ENCODE results near the gene LITAF. TPM values are rescaled to one million over a fixed set of nuclear protein-coding genes. Genes with fewer than 3 reads are reported as not detected.

The LITAF gene
- total RNA-seq, 1 experiment from 2014 or later, result 244 TPM

- H3K27me3 ChIP-seq (ENCODE audit: insufficient read depth, low read depth), result no peaks in the 10 kb centered on the region
- DNase-seq, result no peak
- H3K36me3 ChIP-seq (ENCODE audit: low read depth), result no peaks in the 10 kb centered on the region
- H3K79me2 ChIP-seq (ENCODE audit: low read depth), result no peaks in the 10 kb centered on the region
- no peaks in the 10 kb centered on the region for H3K9me2 ChIP-seq (ENCODE audit: insufficient read depth)
- TF ChIP-seq, protein P1, sequence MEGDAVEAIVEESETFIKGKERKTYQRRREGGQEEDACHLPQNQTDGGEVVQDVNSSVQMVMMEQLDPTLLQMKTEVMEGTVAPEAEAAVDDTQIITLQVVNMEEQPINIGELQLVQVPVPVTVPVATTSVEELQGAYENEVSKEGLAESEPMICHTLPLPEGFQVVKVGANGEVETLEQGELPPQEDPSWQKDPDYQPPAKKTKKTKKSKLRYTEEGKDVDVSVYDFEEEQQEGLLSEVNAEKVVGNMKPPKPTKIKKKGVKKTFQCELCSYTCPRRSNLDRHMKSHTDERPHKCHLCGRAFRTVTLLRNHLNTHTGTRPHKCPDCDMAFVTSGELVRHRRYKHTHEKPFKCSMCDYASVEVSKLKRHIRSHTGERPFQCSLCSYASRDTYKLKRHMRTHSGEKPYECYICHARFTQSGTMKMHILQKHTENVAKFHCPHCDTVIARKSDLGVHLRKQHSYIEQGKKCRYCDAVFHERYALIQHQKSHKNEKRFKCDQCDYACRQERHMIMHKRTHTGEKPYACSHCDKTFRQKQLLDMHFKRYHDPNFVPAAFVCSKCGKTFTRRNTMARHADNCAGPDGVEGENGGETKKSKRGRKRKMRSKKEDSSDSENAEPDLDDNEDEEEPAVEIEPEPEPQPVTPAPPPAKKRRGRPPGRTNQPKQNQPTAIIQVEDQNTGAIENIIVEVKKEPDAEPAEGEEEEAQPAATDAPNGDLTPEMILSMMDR (conservative IDR thresholded peaks at IDR 0.05), result no peak
- TF ChIP-seq EZH2 (IDR thresholded peaks at IDR 0.05; ENCODE audit: low read depth), result no peak
- H3K9me3 ChIP-seq (ENCODE audit: insufficient read depth, low read depth), result no peaks in the 10 kb centered on the region
- H4K20me1 ChIP-seq (ENCODE audit: insufficient read depth), result 0 out of 2 replicates have a peak, but pooled peaks cover 2% of the 10 kb centered on the region
- intact Hi-C loops (cut with micrococcal nuclease; ENCODE audit: unreplicated experiment), result loop anchor here (10.0 kb wide), 1 partner anchor 175 kb away; no protein-coding TSS in a partner anchor
- peaks cover 7% of the 10 kb centered on the region for H3K4me1 ChIP-seq (replicated peaks; ENCODE audit: insufficient read depth)
- H3K27ac ChIP-seq, result no peak overlapping the region
- no TSS peak for BruUV-seq (replicated peaks)
- no peak overlapping the region for H3K4me3 ChIP-seq
- H3F3A ChIP-seq (ENCODE audit: insufficient read depth, low read depth), result peaks cover 7% of the 10 kb centered on the region; the same call in 1 of the 2 replicates
- no peak overlapping the region for H3K4me2 ChIP-seq
- CTCF ChIA-PET, result interaction anchor here (0.6 kb wide), 1 partner anchor 121 kb away, joined by 10 read pairs; no protein-coding TSS in a partner anchor
- no peak overlapping the region for H2AFZ ChIP-seq
- POLR2A ChIA-PET (ENCODE audit: unreplicated experiment), result no interaction called here
Observed at GRCh38 chr16:11539641-11540050, 47.1 kb downstream of the LITAF start.

- no peak for TF ChIP-seq EZH2 (IDR thresholded peaks at IDR 0.05; ENCODE audit: low read depth)
- TF ChIP-seq, protein P1 (conservative IDR thresholded peaks at IDR 0.05), result no peak
- H3F3A ChIP-seq (ENCODE audit: insufficient read depth, low read depth), result peaks cover 12% of the 10 kb centered on the region; the same call in 1 of the 2 replicates
- H3K9me3 ChIP-seq (ENCODE audit: insufficient read depth, low read depth), result no peaks in the 10 kb centered on the region
- H3K79me2 ChIP-seq (ENCODE audit: low read depth), result no peaks in the 10 kb centered on the region
- BruUV-seq (replicated peaks), result no TSS peak
- no peaks in the 10 kb centered on the region for H3K27me3 ChIP-seq (ENCODE audit: insufficient read depth, low read depth)
- H3K4me2 ChIP-seq, result no peak overlapping the region
- no peaks in the 10 kb centered on the region for H4K20me1 ChIP-seq (ENCODE audit: insufficient read depth)
- H3K36me3 ChIP-seq (ENCODE audit: low read depth), result no peaks in the 10 kb centered on the region
- H3K4me3 ChIP-seq, result no peak overlapping the region
- DNase-seq, result no peak
- H3K27ac ChIP-seq, result no peak overlapping the region
- ChIA-PET POLR2A (ENCODE audit: unreplicated experiment) (no interaction called here), CTCF (interaction anchor here (0.5 kb wide), 1 partner anchor 141 kb away, joined by 5 read pairs; no protein-coding TSS in a partner anchor)
- intact Hi-C loops (cut with micrococcal nuclease; ENCODE audit: unreplicated experiment), result loop anchor here (10.0 kb wide), 1 partner anchor 176 kb away; no protein-coding TSS in a partner anchor
- no peak overlapping the region for H2AFZ ChIP-seq
- H3K9me2 ChIP-seq (ENCODE audit: insufficient read depth), result no peaks in the 10 kb centered on the region
- peaks cover 15% of the 10 kb centered on the region for H3K4me1 ChIP-seq (replicated peaks; ENCODE audit: insufficient read depth)
Observed at GRCh38 chr16:11538880-11539279, 47.8 kb downstream of the LITAF start.

DNA sequence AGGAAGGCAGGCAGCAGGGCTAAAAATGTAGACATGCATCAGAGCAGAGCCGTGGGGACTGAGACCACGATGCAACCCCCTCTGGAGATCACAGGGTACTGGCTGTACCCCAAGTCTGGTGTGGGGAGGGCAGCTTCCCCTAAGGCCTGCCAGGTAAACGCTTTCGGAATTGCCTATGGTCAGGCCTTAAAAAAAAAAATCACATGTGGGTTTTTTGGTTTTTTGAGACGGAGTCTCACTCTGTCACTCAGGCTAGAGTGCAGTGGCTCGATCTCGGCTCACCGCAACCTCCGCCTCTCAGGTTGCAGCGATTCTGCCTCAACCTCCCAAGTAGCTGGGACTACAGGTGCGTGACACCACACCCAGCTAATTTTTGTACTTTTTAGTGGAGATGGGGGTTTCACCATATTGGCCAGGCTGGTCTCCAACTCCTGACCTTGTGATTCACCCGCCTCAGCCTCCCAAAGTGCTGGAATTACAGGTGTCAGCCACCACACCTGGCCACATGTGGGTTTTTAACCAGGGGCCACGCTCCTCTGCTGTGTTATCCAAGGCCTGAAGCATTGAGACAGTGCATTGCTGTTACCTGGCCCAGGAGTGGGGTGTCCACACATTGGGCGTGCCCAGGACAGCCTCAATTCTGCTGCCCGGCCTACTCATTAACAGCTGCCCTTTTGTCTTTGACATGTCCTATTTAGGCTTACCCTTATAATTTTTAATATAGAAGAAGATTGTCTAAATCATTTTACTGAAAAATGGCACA lies 50.4 kb downstream of the LITAF start:
- Histone ChIP-seq H3K27ac (no peak overlapping the region), H3K4me3 (no peak overlapping the region), H4K20me1 (ENCODE audit: insufficient read depth) (no peaks in the 10 kb centered on the region), H3K27me3 (ENCODE audit: insufficient read depth, low read depth) (no peaks in the 10 kb centered on the region), H2AFZ (no peak overlapping the region), H3K36me3 (ENCODE audit: low read depth) (no peaks in the 10 kb centered on the region), H3K4me2 (peak overlapping the region; percentile 27), H3K4me1 (replicated peaks; ENCODE audit: insufficient read depth) (peaks cover 26% of the 10 kb centered on the region), H3K9me2 (ENCODE audit: insufficient read depth) (no peaks in the 10 kb centered on the region), H3F3A (ENCODE audit: insufficient read depth, low read depth) (peaks cover 19% of the 10 kb centered on the region; the same call in 1 of the 2 replicates), H3K9me3 (ENCODE audit: insufficient read depth, low read depth) (no peaks in the 10 kb centered on the region), H3K79me2 (ENCODE audit: low read depth) (no peaks in the 10 kb centered on the region)
- POLR2A ChIA-PET (ENCODE audit: unreplicated experiment), result interaction anchor here (0.6 kb wide), 2 partner anchors 34 to 57 kb away, joined by 4 to 55 read pairs; no protein-coding TSS in a partner anchor
- TF ChIP-seq EZH2 (IDR thresholded peaks at IDR 0.05; ENCODE audit: low read depth), result no peak
- no TSS peak for BruUV-seq (replicated peaks)
- intact Hi-C loops (cut with micrococcal nuclease; ENCODE audit: unreplicated experiment), result loop anchor here (10.0 kb wide), 1 partner anchor 179 kb away; no protein-coding TSS in a partner anchor
- no peak for DNase-seq
- CTCF ChIA-PET, result interaction anchor here (0.6 kb wide), 1 partner anchor 126 kb away, joined by 4 read pairs; no protein-coding TSS in a partner anchor
